PC-3 (cell line): Measurements from ENCODE around the gene SYNE1. TPM values are rescaled to one million over a fixed set of nuclear protein-coding genes. Genes with fewer than 3 reads are reported as not detected.
A peak's percentile ranks its signal among the peaks of the same experiment; 100 is the strongest.

Experiments
- ATAC-seq: fragments of 200-7000 bp; cut with Tn5 transposase; 2 replicates; pipeline ENCODE4 v1.9.1; 2020; ENCODE audit warnings: mild to moderate bottlenecking, moderate library complexity
- BruUV-seq: library from RNA; stranded (reverse); fragments of 400-500 nt; replicated peaks from 2 replicates; lab custom pipeline; 2021; lab: Mats Ljungman, UMichigan
- CTCF ChIA-PET: fragments of 300-600 bp; sonication (Branson Sonifier 250); formaldehyde crosslinking; loops from one replicate; lab custom pipeline; 2022; ENCODE audit warnings: antibody characterized with exemption; lab: Charles Lee
- POLR2A ChIA-PET: fragments of 300-600 bp; sonication (Branson Sonifier 250); formaldehyde crosslinking; loops from one replicate; lab custom pipeline; 2022; ENCODE audit warnings: antibody characterized with exemption; ENCODE audit not compliant: unreplicated experiment; lab: Charles Lee
- DNase-seq: peaks from one replicate; pipeline ENCODE4 v3.0.0-alpha.2; 2015
- H2AFZ ChIP-seq: fragments of 300-600 bp; sonication (generic); 2 replicates; pipeline ENCODE4 v1.6.0; 2016; ENCODE audit warnings: antibody characterized with exemption, low read length
- H3F3A ChIP-seq: fragments of 300-600 bp; sonication (generic); one replicate; pipeline ENCODE4 v1.6.0; 2017; ENCODE audit warnings: antibody characterized with exemption, low read length, control low read depth, mild to moderate bottlenecking; ENCODE audit not compliant: unreplicated experiment
- H3K27ac ChIP-seq: fragments of 300-600 bp; sonication (generic); 2 replicates; pipeline ENCODE4 v1.5.1; 2016; ENCODE audit warnings: mild to moderate bottlenecking, low read length
- H3K27me3 ChIP-seq: fragments of 300-600 bp; sonication (generic); 2 replicates; pipeline ENCODE4 v1.6.1; 2016; ENCODE audit warnings: low read length, mixed read lengths
- H3K36me3 ChIP-seq: fragments of 300-600 bp; sonication (generic); 2 replicates; pipeline ENCODE4 v1.6.1; 2016; ENCODE audit warnings: low read depth, mixed run types, low read length, mixed read lengths
- H3K4me1 ChIP-seq: fragments of 300-600 bp; sonication (generic); 2 replicates; pipeline ENCODE4 v1.5.1; 2016; ENCODE audit warnings: low read length; ENCODE audit not compliant: insufficient read depth
- H3K4me2 ChIP-seq: fragments of 300-600 bp; sonication (generic); 2 replicates; pipeline ENCODE4 v1.6.0; 2016; ENCODE audit warnings: low read length
- H3K4me3 ChIP-seq: fragments of 300-600 bp; sonication (generic); 2 replicates; pipeline ENCODE4 v1.5.1; 2016; ENCODE audit warnings: mild to moderate bottlenecking, low read length, mixed read lengths
- H3K79me2 ChIP-seq: fragments of 300-600 bp; sonication (generic); 2 replicates; pipeline ENCODE4 v1.6.1; 2017; ENCODE audit warnings: low read length, mixed read lengths
- H3K9ac ChIP-seq: fragments of 300-600 bp; sonication (generic); 2 replicates; pipeline ENCODE4 v1.6.0; 2016; ENCODE audit warnings: mild to moderate bottlenecking, low read length
- H3K9me2 ChIP-seq: fragments of 300-600 bp; sonication (generic); replicated peaks from 2 replicates; pipeline ENCODE4 v1.6.1; 2016; ENCODE audit warnings: mixed run types, low read length, mixed read lengths
- H3K9me3 ChIP-seq: fragments of 300-600 bp; sonication (generic); 2 replicates; pipeline ENCODE4 v1.6.1; 2016; ENCODE audit warnings: low read length, mixed read lengths
- H4K20me1 ChIP-seq: fragments of 300-600 bp; sonication (generic); 2 replicates; pipeline ENCODE4 v1.6.1; 2016; ENCODE audit warnings: low read length, mixed read lengths
- EZH2 ChIP-seq: fragments of 300-600 bp; sonication (generic); IDR thresholded peaks from one replicate; pipeline ENCODE4 v1.6.1; 2017; ENCODE audit warnings: antibody characterized with exemption, mild to moderate bottlenecking, low read length; ENCODE audit not compliant: unreplicated experiment
- EZH2phosphoT487 ChIP-seq: fragments of 300-600 bp; sonication (generic); IDR thresholded peaks from 2 replicates; pipeline ENCODE4 v1.6.1; 2018; ENCODE audit warnings: mild to moderate bottlenecking, antibody characterized with exemption, low read length, borderline replicate concordance
- intact Hi-C: fragments of 100-400 bp; cut with micrococcal nuclease; formaldehyde crosslinking; loops from 2 replicates; pipeline ENCODE4 v1.9.0; 2023
- total RNA-seq: library from RNA; depleted of rRNA; stranded (reverse); fragments of >200 nt; gene quantifications from 2 replicates; pipeline ENCODE4 v1.2.3, GENCODE V29; 2014
- TF ChIP-seq, protein P1 (sequence below): fragments of 300-600 bp; sonication (generic); conservative IDR thresholded peaks from 2 replicates; pipeline ENCODE4 v1.5.1; 2017; ENCODE audit warnings: antibody characterized with exemption, low read depth, mild to moderate bottlenecking, low read length

The SYNE1 gene
- total RNA-seq, 1 experiment from 2014 or later, result 16.7 TPM

DNA sequence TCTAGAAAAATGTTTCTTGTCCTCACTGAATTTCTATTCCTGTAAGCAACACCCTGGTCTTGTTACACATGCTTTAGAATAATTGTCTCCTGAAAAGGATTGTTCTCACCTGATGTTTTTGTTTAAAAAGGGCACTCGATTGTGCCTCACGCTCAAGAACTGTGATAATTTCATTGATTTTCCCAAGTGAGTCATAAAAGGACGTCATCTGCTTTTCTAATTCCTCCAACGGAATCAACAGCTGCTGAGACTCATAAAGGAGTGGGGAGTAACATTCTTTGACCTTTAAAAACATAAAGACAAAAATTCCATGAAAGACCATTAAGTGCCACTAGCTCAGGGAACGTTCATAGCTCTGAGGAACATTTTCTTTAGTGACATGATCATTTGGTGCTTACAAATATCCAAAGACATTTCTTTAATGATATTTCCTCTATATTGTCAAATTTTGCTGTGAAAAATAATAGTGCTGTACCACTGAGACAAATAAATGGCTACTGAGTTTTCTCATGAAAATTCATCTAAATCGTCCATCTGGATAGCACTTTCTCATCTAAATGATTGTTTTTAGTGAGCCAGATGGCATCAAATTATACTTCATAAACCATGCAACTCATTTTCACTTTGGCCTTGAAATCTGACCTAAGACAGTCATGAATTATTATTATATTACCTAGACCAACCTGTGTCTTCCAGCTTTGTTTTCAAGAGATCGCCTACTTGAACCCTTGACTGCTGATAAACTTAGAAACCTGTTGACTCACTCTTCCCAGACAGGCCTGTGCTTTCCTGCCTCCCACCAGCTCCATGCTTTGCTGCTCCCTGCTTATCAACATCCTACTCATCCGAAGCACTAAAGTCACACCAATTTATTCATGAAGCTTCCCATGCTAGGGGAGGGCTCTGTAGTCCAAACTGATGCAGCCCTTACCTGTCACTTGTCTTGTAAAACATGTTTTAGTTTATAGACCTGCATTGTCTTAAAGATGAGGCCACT lies 178.2 kb downstream of the SYNE1 start:
- intact Hi-C loops, result no loop called here
- Histone ChIP-seq H3K9ac (no peak overlapping the region), H4K20me1 (no peaks in the 10 kb centered on the region), H3K9me3 (no peaks in the 10 kb centered on the region), H3K79me2 (no peaks in the 10 kb centered on the region), H3K4me1 (peaks cover 5% of the 10 kb centered on the region), H3K27me3 (no peaks in the 10 kb centered on the region), H3K4me3 (no peak overlapping the region), H3K4me2 (no peak overlapping the region), H3F3A (no peaks in the 10 kb centered on the region), H3K36me3 (no peaks in the 10 kb centered on the region), H3K27ac (no peak overlapping the region), H3K9me2 (no peaks in the 10 kb centered on the region), H2AFZ (no peak overlapping the region)
- POLR2A ChIA-PET, result interaction anchor here (0.8 kb wide), 1 partner anchor 219 kb away, joined by 4 read pairs; no protein-coding TSS in a partner anchor
- CTCF ChIA-PET, result no interaction called here
- DNase-seq (peak; percentile 10), ATAC-seq (no peak)
- no TSS peak for BruUV-seq
- TF ChIP-seq, protein P1, sequence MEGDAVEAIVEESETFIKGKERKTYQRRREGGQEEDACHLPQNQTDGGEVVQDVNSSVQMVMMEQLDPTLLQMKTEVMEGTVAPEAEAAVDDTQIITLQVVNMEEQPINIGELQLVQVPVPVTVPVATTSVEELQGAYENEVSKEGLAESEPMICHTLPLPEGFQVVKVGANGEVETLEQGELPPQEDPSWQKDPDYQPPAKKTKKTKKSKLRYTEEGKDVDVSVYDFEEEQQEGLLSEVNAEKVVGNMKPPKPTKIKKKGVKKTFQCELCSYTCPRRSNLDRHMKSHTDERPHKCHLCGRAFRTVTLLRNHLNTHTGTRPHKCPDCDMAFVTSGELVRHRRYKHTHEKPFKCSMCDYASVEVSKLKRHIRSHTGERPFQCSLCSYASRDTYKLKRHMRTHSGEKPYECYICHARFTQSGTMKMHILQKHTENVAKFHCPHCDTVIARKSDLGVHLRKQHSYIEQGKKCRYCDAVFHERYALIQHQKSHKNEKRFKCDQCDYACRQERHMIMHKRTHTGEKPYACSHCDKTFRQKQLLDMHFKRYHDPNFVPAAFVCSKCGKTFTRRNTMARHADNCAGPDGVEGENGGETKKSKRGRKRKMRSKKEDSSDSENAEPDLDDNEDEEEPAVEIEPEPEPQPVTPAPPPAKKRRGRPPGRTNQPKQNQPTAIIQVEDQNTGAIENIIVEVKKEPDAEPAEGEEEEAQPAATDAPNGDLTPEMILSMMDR, result no peak
- TF ChIP-seq EZH2phosphoT487 (no peak), EZH2 (no peak)

DNA sequence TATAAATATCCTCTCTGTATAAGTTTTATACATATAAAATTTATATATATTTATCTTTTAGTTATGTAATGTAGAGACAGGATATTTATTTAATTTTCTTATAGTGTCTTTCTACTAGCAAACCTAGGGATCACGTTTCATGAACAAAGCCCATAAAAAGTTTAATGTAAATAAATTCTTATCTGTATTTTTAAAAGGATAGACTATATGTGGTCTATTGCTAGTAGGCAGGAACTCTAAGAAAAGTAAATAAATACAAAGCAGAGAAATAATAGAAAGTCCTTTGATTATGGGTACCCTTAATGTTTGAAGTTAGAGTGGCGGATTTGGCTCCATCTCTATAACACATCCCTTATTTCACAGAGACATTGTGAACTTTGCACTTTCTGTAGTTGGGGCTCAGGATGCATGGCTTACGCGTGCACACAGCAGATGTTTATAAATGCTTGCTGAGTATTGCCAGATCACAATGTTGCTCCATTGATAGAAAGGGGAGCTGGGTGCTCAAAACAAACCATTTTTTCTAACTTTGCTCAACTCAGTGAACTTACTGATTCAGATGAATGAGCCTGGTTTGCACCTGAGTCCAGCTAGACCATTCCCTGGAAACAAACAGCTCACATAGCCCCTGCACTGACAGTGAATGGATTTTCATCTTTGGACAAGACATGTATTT lies 179.1 kb downstream of the SYNE1 start:
- Histone ChIP-seq H3K27me3 (no peaks in the 10 kb centered on the region), H3K4me2 (no peak overlapping the region), H3K4me3 (no peak overlapping the region), H3K36me3 (no peaks in the 10 kb centered on the region), H3K9me2 (no peaks in the 10 kb centered on the region), H3K4me1 (peaks cover 5% of the 10 kb centered on the region), H4K20me1 (no peaks in the 10 kb centered on the region), H3K79me2 (no peaks in the 10 kb centered on the region), H3K9me3 (no peaks in the 10 kb centered on the region), H3F3A (no peaks in the 10 kb centered on the region), H3K27ac (no peak overlapping the region), H2AFZ (no peak overlapping the region), H3K9ac (no peak overlapping the region)
- no peak for DNase-seq
- no peak for TF ChIP-seq EZH2
- TF ChIP-seq, protein P1, result no peak
- no peak for TF ChIP-seq EZH2phosphoT487
- no TSS peak for BruUV-seq
- POLR2A ChIA-PET, result interaction anchor here (0.8 kb wide), 1 partner anchor 220 kb away, joined by 4 read pairs; no protein-coding TSS in a partner anchor
- ATAC-seq, result peak; percentile 66
- intact Hi-C loops, result no loop called here
- CTCF ChIA-PET, result no interaction called here
